ENCODE measurements around the gene GALNT8.

Gene GALNT8

DNA sequence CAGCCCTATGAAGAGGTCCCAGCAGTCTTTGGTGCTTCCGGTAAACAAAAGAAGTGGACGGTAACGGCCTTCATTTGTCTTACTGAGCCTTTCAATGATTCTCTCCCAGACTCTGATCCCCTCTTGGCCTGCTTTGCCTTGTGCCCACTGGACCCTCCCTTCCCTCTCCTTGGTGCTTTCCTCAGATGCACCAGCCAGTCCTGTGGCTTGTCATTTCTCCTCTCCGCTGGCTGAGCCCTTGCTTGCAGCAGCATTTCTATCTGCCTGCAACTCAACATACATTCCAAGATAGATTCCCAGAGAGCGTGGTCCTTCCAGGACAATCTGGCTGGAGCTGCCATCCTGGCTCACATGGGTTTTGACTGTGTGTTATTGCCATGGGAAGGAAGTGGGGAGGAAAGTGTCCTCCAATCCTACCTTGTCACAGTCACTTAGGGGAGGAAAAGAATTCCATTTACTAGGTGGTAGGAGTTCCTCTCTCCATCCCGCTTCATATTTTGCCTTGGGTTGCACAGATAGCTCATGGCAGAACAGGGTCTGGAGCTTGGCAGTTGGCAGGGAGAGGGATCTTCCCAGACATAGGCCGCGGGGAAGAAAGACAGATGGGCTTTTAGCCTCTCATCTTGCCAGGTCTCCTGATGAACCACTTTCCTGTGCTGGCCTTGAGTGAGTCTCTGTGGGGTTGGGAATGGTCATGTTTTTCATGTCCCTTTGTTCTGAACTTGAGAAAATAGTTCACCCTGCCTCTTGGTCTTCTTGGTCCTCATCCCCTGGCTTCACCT, 96.7 kb downstream of the GALNT8 start:
- Histone ChIP-seq H3K27ac (ENCODE audit: low read length) (no peak overlapping the region), H3K27me3 (ENCODE audit: insufficient read depth, low read length, poor library complexity) (no peaks in the 10 kb centered on the region), H3K4me3 (ENCODE audit: low read depth in 1 of 2, low read length in 2 of 2) (no peak overlapping the region), H3K4me1 (ENCODE audit: insufficient read depth, low read length) (no peaks in the 10 kb centered on the region), H3K4me2 (ENCODE audit: insufficient read depth, low read length) (no peak overlapping the region), H3K9me3 (ENCODE audit: insufficient read depth, low read length, severe bottlenecking) (no peaks in the 10 kb centered on the region), H3K36me3 (ENCODE audit: insufficient read depth, low read length) (no peaks in the 10 kb centered on the region), H4K20me1 (ENCODE audit: insufficient read depth, low read length) (no peaks in the 10 kb centered on the region), H2AFZ (ENCODE audit: low read depth, low read length) (no peak overlapping the region), H3K9ac (ENCODE audit: low read depth, low read length) (no peak overlapping the region), H3K79me2 (ENCODE audit: insufficient read depth, low read length) (no peaks in the 10 kb centered on the region)
- ATAC-seq (ENCODE audit: insufficient read depth, low read depth) (no peak), DNase-seq (no peak)
- no peak for TF ChIP-seq EZH2 (IDR thresholded peaks at IDR 0.05; ENCODE audit: borderline replicate concordance, low read depth, low read length, severe bottlenecking)
- TF ChIP-seq, protein P1, sequence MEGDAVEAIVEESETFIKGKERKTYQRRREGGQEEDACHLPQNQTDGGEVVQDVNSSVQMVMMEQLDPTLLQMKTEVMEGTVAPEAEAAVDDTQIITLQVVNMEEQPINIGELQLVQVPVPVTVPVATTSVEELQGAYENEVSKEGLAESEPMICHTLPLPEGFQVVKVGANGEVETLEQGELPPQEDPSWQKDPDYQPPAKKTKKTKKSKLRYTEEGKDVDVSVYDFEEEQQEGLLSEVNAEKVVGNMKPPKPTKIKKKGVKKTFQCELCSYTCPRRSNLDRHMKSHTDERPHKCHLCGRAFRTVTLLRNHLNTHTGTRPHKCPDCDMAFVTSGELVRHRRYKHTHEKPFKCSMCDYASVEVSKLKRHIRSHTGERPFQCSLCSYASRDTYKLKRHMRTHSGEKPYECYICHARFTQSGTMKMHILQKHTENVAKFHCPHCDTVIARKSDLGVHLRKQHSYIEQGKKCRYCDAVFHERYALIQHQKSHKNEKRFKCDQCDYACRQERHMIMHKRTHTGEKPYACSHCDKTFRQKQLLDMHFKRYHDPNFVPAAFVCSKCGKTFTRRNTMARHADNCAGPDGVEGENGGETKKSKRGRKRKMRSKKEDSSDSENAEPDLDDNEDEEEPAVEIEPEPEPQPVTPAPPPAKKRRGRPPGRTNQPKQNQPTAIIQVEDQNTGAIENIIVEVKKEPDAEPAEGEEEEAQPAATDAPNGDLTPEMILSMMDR (IDR thresholded peaks at IDR 0.05; ENCODE audit: borderline replicate concordance, extremely low read depth, low read length, poor library complexity, severe bottlenecking), result no peak

DNA sequence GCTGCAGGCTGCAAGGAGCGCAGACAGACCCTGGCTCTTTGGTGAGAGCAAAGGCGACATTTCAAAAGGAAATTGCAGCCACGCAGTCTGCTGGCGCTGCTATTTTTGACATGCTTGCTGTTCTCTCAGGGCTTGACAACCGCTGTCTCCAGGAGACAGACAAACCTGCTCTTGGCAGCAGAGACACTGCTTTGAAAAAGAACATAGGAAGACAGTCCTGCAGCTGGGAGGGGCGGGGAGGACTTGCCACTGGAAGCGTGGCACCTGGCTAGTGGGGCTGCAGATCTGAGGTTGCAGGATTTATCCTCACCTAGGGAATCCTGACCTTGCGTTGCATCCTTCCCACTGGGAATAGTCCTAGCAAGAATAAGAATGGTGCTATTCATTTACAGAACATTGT, 97.7 kb downstream of the GALNT8 start:
- Histone ChIP-seq H3K9me3 (ENCODE audit: insufficient read depth, low read length, severe bottlenecking) (no peaks in the 10 kb centered on the region), H3K27me3 (ENCODE audit: insufficient read depth, low read length, poor library complexity) (no peaks in the 10 kb centered on the region), H3K4me2 (ENCODE audit: insufficient read depth, low read length) (no peak overlapping the region), H2AFZ (ENCODE audit: low read depth, low read length) (no peak overlapping the region), H3K9ac (ENCODE audit: low read depth, low read length) (no peak overlapping the region), H3K4me3 (ENCODE audit: low read depth in 1 of 2, low read length in 2 of 2) (no peak overlapping the region), H3K4me1 (ENCODE audit: insufficient read depth, low read length) (no peaks in the 10 kb centered on the region), H4K20me1 (ENCODE audit: insufficient read depth, low read length) (no peaks in the 10 kb centered on the region), H3K27ac (ENCODE audit: low read length) (no peak overlapping the region), H3K36me3 (ENCODE audit: insufficient read depth, low read length) (no peaks in the 10 kb centered on the region), H3K79me2 (ENCODE audit: insufficient read depth, low read length) (no peaks in the 10 kb centered on the region)
- no peak for DNase-seq
- peak; percentile 34; the same call in 1 of the 3 replicates for ATAC-seq (ENCODE audit: insufficient read depth, low read depth)
- TF ChIP-seq, protein P1 (IDR thresholded peaks at IDR 0.05; ENCODE audit: borderline replicate concordance, extremely low read depth, low read length, poor library complexity, severe bottlenecking), result no peak
- TF ChIP-seq EZH2 (IDR thresholded peaks at IDR 0.05; ENCODE audit: borderline replicate concordance, low read depth, low read length, severe bottlenecking), result no peak

DNA sequence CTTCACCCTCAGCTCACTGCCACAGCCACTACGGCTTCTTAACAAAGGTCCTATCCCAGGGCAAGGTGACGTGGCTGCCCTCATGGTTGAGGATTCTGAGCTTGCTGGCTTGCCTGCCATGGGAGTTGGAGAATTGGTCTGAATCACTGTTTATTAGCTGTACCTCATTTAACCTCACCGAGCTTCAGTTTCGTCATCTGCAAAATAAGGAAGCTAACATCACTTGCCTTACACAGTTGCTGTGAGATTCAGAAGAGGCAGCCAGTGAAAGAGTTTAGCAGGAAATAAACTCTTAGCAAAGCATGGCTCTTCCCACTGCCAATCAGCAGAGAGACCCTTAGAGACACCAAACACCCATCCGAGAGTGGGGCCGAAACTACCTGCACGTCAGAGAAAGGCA, 99.5 kb downstream of the GALNT8 start:
- no peaks in the 10 kb centered on the region for H3K4me1 ChIP-seq (ENCODE audit: insufficient read depth, low read length)
- H3K9ac ChIP-seq (ENCODE audit: low read depth, low read length), result no peak overlapping the region
- no peak for TF ChIP-seq EZH2 (IDR thresholded peaks at IDR 0.05; ENCODE audit: borderline replicate concordance, low read depth, low read length, severe bottlenecking)
- TF ChIP-seq, protein P1 (IDR thresholded peaks at IDR 0.05; ENCODE audit: borderline replicate concordance, extremely low read depth, low read length, poor library complexity, severe bottlenecking), result no peak
- no peaks in the 10 kb centered on the region for H3K27me3 ChIP-seq (ENCODE audit: insufficient read depth, low read length, poor library complexity)
- H3K9me3 ChIP-seq (ENCODE audit: insufficient read depth, low read length, severe bottlenecking), result no peaks in the 10 kb centered on the region
- ATAC-seq (ENCODE audit: insufficient read depth, low read depth) (no peak), DNase-seq (no peak)
- no peaks in the 10 kb centered on the region for H4K20me1 ChIP-seq (ENCODE audit: insufficient read depth, low read length)
- no peak overlapping the region for H3K4me3 ChIP-seq (ENCODE audit: low read depth in 1 of 2, low read length in 2 of 2)
- H3K4me2 ChIP-seq (ENCODE audit: insufficient read depth, low read length), result no peak overlapping the region
- no peaks in the 10 kb centered on the region for H3K79me2 ChIP-seq (ENCODE audit: insufficient read depth, low read length)
- no peak overlapping the region for H2AFZ ChIP-seq (ENCODE audit: low read depth, low read length)
- H3K27ac ChIP-seq (ENCODE audit: low read length), result no peak overlapping the region
- H3K36me3 ChIP-seq (ENCODE audit: insufficient read depth, low read length), result no peaks in the 10 kb centered on the region

Data from DND-41 (cell line).